ENCODE measurements around the gene ABAT.

ABAT gene

DNA sequence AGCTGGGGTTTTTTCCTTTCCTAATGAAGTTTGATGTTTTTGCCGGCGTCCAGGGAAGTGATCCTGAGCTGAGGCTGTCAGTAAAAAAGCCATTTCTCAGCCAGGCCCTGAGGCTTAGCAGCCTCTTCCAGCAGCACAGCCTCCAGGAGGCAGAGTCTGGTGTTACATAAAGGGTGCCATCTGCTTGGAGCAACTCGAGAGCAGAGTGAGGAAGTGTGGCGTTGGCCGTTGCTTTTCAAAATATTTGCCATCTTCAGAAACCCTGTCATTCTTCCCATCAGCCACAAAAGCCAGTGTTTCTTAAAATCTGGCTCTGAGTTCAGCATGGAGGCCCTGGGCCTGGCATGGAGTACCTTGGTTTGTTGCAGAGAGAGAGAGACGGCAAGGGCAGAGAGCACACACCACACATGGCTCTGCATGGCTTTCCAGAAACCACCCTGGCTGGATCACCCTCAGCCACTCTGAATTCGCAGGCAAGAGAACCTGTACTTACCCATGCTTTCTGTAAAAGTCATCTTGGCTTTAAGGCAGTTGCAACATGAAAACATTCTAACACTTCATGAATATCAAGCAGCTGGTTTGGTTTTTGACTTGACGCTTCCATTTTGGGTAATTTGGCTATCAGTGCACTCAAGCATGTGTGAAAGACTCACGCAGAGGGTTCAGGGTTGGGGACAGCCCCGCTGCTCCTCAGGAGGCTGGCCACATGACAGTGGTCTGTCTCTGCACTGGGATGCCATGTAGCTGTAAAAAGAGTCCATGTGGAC lies 144.3 kb downstream of the ABAT start:
- DNase-seq (ENCODE audit: low read depth, low spot score), result no peak

DNA sequence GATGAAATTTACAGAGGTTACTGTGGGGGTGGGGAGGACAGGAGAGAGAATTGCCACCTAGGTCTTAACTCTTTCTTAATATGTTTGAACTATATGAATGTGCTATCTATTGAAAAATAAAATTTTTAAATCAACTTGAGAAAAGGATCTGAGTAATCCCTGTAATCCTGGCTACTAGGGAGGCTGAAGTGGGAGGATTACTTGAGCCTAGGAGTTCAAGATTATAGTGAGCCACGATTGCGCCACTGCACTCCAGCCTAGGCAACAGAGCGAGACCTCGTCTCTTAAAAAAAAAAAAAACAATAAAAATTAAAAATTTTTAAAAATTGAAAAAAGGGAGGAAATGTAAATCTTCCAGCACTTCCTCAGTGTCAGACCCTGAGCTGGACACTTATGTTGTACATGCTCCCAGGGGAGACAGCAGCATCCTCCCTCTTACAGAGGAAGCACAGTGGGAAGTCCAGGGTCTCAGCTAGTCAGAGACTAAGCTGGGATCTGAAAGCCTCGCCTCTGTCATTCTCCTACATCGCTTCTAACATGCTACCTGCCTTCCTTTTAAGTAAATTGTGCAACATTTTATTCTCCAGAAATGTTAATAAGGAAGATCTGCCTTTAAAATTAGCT lies 145.1 kb downstream of the ABAT start:
- no peak for DNase-seq (ENCODE audit: low read depth, low spot score)

DNA sequence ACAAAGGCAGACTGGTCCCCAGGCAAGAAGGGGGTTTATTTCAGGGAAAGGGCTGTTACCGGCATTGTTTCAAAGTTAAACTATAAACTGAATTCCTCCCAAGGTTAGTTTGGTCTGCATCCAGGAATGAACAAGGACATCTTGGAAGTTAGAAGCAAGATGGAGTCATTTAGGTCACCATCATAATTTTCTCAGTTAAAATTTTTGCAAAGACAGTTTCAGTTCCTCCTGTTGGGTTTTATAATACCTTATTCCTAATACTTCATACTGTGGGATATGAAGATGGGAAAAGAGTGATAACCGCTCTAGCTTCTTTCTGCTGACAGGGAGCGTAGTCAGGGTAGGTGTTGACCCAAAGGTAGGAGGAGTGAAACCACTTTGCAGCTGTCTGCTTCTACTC lies 148.0 kb downstream of the ABAT start:
- no peak for DNase-seq (ENCODE audit: low read depth, low spot score)

DNA sequence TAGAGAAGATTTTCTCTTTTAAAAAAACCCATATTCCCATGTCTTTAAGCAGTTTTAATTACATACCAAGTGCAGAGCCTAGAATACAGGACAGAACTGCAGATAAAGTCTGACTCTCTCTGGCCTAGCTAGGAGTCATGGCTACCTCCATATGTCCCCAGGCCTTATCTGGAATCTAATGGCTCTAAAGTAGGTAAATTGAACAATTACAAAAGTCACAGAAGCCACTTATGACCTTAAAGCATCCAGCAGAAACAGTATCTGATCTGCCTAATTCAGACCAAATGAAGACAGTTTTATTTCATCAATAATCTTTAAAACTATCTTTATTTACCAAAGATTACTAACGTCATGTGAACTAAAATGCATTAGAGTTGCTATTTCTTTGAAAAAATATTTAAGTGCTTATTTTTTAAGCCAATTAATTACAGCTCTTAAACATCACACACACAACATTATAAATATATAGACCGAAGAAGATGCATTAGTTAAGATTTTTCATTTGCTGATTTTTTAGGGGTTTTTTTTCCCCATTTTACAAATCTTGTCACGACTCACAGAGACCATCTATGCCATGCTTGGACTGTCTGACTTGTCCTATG lies 152.0 kb downstream of the ABAT start:
- DNase-seq (ENCODE audit: low read depth, low spot score), result no peak

DNA sequence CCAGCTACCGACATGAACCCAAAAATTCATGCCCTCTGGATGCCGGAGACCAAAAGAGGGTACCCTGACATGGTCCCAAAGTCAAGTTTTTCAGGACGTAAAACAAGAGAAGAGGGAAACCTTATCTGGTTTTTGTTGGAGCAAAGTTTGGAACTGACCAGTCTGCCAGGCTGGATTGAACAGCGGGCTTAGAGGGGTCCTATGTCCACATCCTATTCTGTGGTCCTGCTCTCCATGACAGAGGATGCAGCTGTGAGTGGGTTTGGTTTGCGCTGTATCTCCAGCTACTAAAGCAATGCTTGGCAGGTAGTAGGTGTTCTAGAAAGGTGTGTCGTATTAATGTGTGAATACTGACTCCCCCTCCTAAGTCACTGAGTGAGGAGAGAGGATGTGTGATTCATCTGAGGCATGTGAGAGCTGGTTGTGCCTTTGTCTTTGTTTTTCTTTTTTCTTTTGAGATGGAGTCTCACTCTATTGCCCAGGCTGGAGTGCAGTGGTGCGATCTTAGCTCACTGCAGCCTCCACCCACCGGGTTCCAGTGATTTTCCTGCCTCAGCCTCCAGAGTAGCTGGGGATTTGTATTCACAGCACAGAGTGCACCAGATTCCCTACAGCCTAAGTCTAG lies 154.2 kb downstream of the ABAT start:
- no peak for DNase-seq (ENCODE audit: low read depth, low spot score)

DNA sequence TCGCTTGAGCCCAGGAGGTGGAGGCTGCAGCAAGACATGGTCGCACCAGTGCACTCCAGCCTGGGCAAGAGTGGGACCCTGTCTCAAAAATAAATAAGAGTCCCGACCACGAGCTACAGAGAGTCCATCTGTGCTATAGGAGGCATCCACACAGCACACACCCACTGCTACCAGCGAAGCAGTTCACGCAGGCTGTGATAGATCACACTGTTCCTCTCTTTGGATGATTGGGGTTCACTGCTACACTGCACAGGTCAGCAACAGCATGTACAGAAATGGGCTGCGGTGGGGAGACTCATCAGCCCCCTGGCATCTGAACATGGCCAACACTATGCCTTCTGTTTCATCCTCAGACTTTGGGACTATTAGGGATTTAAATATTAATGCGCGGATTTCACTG lies 157.0 kb downstream of the ABAT start:
- DNase-seq (ENCODE audit: low read depth, low spot score), result no peak

DNA sequence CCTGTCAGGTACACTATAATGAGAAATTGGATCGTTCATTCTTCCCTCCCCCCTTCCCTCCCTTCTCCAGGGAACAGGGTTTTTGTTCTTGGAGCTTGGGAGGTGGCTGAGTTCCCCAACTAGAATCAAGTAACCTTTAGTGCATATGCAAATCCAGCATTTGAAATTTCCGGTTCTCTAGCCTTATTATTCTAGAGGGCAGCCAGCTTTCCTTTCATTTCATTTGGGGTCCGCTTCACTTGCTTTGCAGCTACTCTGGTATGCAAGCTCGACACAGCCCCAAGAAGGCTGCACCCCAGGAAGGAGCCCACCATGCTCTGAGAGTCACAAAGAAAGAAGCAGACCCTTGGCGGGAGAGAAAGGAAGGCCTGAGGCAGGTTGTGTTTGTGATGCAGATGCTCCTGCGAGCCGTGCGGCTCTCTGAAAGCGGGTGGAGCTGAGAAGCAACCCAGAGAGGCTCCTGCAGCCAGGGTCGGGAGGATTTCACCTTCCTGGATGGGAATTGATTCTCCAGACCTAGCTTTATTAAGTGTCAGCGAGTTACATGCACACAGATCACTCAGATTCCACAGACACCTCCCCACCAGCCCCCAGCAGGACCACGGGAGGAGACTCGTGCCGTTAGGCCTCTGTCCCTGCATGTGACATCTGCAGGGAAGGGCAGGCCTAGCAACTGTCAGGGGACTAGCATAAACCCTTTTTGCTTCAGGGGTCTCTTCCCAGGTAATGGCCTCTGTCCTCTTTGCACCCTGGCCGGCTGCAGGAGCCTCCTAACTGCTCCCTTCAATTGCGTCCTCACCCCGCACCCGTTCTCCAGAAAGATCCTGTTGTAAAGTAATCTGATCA lies 157.7 kb downstream of the ABAT start:
- DNase-seq (ENCODE audit: low read depth, low spot score), result no peak

DNA sequence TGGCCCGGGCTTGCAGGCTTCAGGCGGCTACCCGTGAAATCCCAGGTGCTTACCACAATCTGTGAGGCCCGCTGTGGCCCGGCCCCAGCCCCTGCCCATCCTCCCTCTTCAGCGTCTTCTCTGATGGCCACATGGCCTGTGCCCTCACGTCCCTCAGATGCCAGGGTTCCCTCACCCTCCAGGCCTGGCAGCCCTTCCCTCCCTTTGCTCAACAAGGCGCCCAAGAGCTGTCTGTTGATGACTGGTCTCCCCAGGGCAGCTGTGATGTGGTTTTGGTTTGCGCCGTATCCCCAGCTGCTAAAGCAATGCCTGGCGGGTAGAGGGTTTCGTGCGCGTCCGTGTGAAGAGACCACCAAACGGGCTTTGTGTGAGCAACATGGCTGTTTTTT lies 158.3 kb downstream of the ABAT start:
- no peak for DNase-seq (ENCODE audit: low read depth, low spot score)

Data from brain pericyte (primary cell).